Tibial nerve (tissue), 3 donors: Measurements from ENCODE around the gene TMEM171.

Source experiments
- CTCF ChIP-seq, 5 experiments: fragments of 200-600 bp in 3 of 5; fragments of 450-650 bp in 2 of 5; sonication (generic) in 3 of 5; IDR thresholded peaks; one replicate each; pipeline ENCODE4 v1.5.1; 2016 to 2019; ENCODE audit warnings: antibody characterized with exemption in 5 of 5, mild to moderate bottlenecking in 3 of 5, moderate library complexity in 2 of 5
- POLR2A ChIP-seq, 2 donors: fragments of 450-650 bp; IDR thresholded peaks; one replicate each; pipeline ENCODE4 v1.6.1; 2017; ENCODE audit warnings: antibody characterized with exemption in 2 of 2, mild to moderate bottlenecking in 2 of 2, moderate library complexity in 2 of 2

- no peak for TF ChIP-seq CTCF (IDR thresholded peaks at IDR 0.05)
- no peak for TF ChIP-seq POLR2A (IDR thresholded peaks at IDR 0.05)
Observed at GRCh38 chr5:73115399-73116051, 4.8 kb upstream of the TMEM171 start.
